ENCODE results near the gene D2HGDH. TPM values are rescaled to one million over a fixed set of nuclear protein-coding genes. Genes with fewer than 3 reads are reported as not detected.

D2HGDH gene
- total and polyA plus RNA-seq, 2 of the 13 experiments (the other 11 are each of a cell fraction or from before 2014, with no cell fraction given) = 19.2 to 20.3 TPM

DNA sequence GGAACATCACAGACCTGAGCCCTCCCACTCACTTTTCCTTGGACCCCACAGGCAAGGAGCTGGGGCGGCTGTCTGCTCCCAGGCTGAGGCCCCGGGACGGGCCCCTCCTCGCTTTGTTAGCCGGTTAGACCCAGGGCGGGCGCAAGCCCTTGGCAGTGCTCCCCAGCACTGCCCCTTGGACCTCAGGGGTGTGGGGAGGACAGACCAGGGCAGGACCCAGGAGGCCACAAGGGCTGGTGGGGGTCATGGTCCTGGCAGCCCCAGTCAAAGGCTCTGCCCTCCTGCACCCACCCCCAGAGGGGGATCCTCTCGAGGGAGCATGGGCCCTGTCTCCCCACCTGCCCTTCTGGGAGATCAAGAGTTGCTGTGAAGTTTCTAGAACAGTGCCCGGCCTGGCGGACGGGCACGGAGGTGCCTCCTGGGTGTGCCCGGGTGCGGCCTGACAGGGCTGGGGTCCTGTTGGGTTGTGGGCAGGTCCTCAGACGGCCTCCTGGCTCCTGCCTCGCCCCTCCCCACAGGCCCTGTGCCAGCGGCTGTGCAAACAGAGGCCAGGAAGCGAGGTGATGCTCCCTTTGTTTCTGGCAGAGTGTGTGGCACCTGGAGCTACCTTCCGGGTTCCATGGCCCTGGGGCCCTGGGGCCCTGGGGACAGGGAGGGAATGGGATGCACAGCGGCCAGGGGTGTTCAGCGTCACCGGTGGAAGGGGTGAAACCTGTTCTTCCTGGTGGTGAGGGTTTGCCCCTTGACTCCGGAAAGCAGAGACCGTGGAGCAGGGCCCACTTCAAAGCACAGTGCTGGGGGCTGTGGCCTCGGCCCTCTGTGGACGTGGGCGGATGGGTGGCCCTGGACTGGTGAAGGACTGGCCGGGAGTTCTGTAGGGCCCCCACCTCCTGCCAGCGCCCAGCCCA lies 39.3 kb downstream of the D2HGDH start (continued):
- TF ChIP-seq, protein P1, sequence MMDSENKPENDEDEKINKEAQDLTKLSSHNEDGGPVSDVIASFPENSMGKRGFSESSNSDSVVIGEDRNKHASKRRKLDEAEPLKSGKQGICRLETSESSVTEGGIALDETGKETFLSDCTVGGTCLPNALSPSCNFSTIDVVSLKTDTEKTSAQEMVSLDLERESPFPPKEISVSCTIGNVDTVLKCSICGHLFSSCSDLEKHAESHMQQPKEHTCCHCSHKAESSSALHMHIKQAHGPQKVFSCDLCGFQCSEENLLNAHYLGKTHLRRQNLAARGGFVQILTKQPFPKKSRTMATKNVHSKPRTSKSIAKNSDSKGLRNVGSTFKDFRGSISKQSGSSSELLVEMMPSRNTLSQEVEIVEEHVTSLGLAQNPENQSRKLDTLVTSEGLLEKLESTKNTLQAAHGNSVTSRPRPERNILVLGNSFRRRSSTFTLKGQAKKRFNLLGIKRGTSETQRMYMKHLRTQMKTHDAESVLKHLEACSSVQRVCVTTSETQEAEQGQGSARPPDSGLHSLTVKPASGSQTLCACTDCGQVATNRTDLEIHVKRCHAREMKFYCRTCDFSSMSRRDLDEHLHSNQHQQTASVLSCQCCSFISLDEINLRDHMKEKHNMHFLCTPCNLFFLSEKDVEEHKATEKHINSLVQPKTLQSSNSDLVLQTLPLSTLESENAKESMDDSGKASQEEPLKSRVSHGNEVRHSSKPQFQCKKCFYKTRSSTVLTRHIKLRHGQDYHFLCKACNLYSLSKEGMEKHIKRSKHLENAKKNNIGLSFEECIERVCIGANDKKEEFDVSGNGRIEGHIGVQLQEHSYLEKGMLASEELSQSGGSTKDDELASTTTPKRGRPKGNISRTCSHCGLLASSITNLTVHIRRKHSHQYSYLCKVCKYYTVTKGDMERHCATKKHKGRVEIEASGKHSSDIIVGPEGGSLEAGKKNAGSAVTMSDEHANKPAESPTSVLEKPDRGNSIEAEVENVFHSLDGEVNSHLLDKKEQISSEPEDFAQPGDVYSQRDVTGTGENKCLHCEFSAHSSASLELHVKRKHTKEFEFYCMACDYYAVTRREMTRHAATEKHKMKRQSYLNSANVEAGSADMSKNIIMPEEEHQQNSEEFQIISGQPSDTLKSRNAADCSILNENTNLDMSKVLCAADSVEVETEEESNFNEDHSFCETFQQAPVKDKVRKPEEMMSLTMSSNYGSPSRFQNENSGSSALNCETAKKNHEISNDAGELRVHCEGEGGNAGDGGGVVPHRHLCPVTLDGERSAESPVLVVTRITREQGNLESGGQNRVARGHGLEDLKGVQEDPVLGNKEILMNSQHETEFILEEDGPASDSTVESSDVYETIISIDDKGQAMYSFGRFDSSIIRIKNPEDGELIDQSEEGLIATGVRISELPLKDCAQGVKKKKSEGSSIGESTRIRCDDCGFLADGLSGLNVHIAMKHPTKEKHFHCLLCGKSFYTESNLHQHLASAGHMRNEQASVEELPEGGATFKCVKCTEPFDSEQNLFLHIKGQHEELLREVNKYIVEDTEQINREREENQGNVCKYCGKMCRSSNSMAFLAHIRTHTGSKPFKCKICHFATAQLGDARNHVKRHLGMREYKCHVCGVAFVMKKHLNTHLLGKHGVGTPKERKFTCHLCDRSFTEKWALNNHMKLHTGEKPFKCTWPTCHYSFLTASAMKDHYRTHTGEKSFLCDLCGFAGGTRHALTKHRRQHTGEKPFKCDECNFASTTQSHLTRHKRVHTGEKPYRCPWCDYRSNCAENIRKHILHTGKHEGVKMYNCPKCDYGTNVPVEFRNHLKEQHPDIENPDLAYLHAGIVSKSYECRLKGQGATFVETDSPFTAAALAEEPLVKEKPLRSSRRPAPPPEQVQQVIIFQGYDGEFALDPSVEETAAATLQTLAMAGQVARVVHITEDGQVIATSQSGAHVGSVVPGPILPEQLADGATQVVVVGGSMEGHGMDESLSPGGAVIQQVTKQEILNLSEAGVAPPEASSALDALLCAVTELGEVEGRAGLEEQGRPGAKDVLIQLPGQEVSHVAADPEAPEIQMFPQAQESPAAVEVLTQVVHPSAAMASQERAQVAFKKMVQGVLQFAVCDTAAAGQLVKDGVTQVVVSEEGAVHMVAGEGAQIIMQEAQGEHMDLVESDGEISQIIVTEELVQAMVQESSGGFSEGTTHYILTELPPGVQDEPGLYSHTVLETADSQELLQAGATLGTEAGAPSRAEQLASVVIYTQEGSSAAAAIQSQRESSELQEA (CRISPR knock-in tag; IDR thresholded peaks at IDR 0.05; ENCODE audit: not compliant biosample characterization) = no peak
- no peak for TF ChIP-seq HNRNPUL1 (IDR thresholded peaks at IDR 0.05; ENCODE audit: low read depth, low read length)
- peak; percentile 82 for TF ChIP-seq MYC (CRISPR knock-in tag; IDR thresholded peaks at IDR 0.05; ENCODE audit: borderline replicate concordance)
- TF ChIP-seq, protein P2, sequence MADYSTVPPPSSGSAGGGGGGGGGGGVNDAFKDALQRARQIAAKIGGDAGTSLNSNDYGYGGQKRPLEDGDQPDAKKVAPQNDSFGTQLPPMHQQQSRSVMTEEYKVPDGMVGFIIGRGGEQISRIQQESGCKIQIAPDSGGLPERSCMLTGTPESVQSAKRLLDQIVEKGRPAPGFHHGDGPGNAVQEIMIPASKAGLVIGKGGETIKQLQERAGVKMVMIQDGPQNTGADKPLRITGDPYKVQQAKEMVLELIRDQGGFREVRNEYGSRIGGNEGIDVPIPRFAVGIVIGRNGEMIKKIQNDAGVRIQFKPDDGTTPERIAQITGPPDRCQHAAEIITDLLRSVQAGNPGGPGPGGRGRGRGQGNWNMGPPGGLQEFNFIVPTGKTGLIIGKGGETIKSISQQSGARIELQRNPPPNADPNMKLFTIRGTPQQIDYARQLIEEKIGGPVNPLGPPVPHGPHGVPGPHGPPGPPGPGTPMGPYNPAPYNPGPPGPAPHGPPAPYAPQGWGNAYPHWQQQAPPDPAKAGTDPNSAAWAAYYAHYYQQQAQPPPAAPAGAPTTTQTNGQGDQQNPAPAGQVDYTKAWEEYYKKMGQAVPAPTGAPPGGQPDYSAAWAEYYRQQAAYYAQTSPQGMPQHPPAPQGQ (CRISPR knock-in tag; IDR thresholded peaks at IDR 0.05; ENCODE audit: borderline replicate concordance) = no peak
- TF ChIP-seq, protein P3, sequence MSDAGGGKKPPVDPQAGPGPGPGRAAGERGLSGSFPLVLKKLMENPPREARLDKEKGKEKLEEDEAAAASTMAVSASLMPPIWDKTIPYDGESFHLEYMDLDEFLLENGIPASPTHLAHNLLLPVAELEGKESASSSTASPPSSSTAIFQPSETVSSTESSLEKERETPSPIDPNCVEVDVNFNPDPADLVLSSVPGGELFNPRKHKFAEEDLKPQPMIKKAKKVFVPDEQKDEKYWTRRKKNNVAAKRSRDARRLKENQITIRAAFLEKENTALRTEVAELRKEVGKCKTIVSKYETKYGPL (CRISPR knock-in tag; IDR thresholded peaks at IDR 0.05) = no peak
- TF ChIP-seq ZNF879 (CRISPR knock-in tag; IDR thresholded peaks at IDR 0.05) = no peak
- TF ChIP-seq ZNF530 (CRISPR knock-in tag; IDR thresholded peaks at IDR 0.05; ENCODE audit: low read depth) = no peak
- TF ChIP-seq, protein P4, sequence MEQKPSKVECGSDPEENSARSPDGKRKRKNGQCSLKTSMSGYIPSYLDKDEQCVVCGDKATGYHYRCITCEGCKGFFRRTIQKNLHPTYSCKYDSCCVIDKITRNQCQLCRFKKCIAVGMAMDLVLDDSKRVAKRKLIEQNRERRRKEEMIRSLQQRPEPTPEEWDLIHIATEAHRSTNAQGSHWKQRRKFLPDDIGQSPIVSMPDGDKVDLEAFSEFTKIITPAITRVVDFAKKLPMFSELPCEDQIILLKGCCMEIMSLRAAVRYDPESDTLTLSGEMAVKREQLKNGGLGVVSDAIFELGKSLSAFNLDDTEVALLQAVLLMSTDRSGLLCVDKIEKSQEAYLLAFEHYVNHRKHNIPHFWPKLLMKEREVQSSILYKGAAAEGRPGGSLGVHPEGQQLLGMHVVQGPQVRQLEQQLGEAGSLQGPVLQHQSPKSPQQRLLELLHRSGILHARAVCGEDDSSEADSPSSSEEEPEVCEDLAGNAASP (CRISPR knock-in tag; IDR thresholded peaks at IDR 0.05; ENCODE audit: borderline replicate concordance) = peak; percentile 49; the same call in 1 of the 2 replicates
- TF ChIP-seq, protein P5, sequence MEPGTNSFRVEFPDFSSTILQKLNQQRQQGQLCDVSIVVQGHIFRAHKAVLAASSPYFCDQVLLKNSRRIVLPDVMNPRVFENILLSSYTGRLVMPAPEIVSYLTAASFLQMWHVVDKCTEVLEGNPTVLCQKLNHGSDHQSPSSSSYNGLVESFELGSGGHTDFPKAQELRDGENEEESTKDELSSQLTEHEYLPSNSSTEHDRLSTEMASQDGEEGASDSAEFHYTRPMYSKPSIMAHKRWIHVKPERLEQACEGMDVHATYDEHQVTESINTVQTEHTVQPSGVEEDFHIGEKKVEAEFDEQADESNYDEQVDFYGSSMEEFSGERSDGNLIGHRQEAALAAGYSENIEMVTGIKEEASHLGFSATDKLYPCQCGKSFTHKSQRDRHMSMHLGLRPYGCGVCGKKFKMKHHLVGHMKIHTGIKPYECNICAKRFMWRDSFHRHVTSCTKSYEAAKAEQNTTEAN (CRISPR knock-in tag; conservative IDR thresholded peaks at IDR 0.05) = 0 out of 2 replicates have a peak, but pooled peaks have one; percentile 23
- 0 out of 2 replicates have a peak, but pooled peaks have one; percentile 36 for TF ChIP-seq TBX3 (IDR thresholded peaks at IDR 0.05; ENCODE audit: borderline replicate concordance)
- no peak; the same call in 1 of the 2 replicates for TF ChIP-seq ZNF773 (CRISPR knock-in tag; IDR thresholded peaks at IDR 0.05; ENCODE audit: borderline replicate concordance)
- no peak for TF ChIP-seq NFRKB (IDR thresholded peaks at IDR 0.05)
- peak; percentile 86 for TF ChIP-seq POLR2G (IDR thresholded peaks at IDR 0.05; ENCODE audit: low read depth, low read length)
- peak; percentile 66; the same call in 1 of the 2 replicates for TF ChIP-seq ZNF724P (CRISPR knock-in tag; IDR thresholded peaks at IDR 0.05; ENCODE audit: borderline replicate concordance)

Data from HepG2 (cell line).